Measurements from ENCODE around the gene CRISPLD2.
A peak's percentile ranks its signal among the peaks of the same experiment; 100 is the strongest.
"Not testable (repeated sequence)": the region's sequence is repeated elsewhere in the genome, so short reads cannot be mapped to it uniquely, and the experiment has no call there.

The CRISPLD2 gene

DNA sequence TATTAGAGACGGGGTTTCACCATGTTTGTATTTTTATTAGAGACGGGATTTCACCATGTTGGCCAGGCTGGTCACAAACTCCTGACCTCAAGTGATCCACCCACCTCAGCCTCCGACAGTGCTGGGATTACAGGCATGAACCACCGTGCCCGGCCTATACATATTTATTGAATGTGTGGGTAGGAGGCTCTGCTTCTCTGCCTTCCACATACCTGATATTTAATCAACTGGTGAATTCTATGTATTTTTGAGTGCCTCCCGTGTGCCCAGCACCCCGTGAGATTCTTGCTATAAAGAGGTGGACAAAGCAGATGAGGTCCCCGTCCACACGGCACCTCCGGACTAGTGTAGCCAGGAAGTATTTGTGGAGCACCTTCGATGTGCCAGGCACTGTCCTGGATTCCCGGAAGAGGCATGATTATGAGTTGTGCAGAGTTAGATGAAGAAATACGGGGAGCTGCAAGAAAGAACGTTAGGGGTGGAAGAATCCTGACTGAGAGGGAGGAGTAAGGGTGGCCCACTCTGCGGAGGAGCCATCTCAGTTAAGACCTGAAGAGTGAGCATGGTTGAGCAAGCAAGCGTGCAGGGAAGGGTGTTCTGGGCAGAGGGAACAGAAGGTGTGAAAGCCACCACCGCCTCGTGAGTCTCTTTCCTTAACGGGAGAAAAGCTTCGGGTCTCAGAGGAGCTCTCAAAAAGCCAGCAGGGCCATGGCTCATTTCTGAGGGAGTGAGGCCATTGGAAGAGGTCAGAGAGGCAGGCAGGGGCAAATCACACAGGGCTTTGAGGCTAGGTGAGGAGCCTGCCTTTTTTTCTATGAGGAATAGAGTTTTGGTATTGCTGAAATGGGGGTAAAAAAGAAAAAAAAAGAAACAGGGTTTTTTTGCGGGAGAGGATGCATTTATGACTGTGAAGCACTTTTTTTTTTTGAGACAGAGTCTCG is 21.2 kb downstream of the CRISPLD2 start:
- no peak for DNase-seq (ENCODE audit: low read depth)

DNA sequence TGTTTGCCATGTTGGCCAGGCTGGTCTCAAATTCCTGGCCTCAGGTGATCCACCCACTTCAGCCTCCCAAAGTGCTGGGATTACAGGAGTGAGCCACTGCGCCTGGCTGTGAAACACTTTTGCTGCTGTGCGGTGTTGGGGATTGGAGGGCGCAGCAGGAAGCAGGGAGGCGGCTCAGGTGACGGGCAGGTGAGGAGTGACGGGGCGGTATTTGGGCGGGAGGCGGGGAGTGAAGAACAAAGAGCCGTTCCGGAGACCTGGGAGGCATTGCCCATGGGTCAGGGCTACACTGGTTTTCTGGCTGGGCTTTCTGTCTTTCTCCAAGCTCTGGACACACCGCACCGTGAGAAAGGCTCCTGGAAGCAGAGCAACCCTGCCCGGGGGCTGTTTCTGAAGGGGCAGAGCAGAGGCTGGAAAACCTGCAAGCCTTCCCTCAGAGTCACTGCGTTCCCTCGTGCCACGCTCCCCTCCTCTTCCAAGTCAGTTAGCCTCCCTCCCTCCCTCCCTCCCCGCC is 22.1 kb downstream of the CRISPLD2 start:
- DNase-seq (ENCODE audit: low read depth) = no peak

GRCh38 chr16:84842516-84843148 is 22.8 kb downstream of the CRISPLD2 start:
- no peak for DNase-seq (ENCODE audit: low read depth)

DNA sequence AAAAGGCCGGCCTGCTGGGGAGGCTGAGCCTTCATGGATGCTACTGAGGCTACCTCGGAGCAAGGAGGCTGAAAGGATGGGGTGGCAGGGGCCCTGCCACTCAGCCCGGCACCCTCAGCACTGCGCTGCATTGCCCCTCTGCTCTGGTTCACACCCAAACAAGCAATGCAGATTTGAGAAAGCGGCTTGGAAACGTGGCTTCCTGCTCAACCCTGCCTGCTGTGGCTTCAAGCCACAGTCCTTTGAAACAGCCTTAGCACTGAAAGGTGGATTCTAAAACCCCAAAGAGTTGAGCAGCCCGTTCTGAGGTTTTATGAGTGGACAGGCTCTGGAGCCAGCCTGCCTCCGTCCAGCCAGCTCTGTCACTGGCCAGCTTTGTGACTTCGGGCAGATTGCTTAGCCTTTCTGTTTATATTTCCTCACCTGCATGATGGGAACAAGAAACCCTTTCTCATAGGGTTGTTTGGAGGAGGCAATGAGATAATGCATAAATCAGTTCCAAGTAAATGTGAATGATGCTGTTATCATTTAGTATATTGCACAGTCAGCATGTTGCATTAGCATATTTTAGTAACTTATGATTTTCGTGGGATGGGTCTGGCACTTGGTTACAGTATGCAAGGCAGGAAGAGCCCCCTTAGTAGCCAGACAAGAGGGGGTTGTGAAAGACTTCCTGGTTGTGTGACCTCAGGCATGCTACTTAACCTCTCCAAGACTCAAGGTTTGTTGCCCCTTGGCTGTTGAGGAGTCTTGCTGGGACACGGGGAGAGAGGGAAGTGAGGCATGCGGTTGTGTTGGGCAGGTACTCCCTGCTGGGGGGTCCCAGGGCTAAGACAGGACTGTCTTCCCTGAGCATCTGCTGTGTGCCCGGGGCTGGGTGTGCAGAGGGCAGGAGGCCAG is 23.6 kb downstream of the CRISPLD2 start:
- no peak for DNase-seq (ENCODE audit: low read depth)

GRCh38 chr16:84844049-84844350 is 24.2 kb downstream of the CRISPLD2 start:
- DNase-seq (ENCODE audit: low read depth) = no peak

GRCh38 chr16:84844559-84845495 is 25.0 kb downstream of the CRISPLD2 start:
- DNase-seq (ENCODE audit: low read depth) = no peak

DNA sequence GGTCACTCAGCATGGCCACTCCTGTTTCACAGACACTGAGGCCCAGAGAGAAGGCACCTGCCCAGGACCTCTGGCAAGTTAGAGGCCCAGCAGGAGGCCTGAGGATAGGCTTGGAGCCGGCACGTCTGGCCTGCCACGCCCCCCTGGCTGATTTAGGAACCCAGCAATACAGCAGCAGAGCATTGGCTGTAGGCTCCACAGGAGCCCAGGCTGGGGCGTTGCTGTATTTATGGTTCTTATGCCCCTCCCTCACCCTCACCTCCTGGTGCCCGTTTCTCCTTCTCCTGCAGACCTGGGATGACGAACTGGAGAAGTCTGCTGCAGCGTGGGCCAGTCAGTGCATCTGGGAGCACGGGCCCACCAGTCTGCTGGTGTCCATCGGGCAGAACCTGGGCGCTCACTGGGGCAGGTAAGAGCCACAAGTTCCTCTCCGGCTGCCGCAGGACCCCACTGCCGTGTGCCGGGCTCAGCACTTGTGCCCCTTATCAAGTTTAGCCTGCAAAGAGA is 25.8 kb downstream of the CRISPLD2 start:
- no peak for DNase-seq (ENCODE audit: low read depth)

DNA sequence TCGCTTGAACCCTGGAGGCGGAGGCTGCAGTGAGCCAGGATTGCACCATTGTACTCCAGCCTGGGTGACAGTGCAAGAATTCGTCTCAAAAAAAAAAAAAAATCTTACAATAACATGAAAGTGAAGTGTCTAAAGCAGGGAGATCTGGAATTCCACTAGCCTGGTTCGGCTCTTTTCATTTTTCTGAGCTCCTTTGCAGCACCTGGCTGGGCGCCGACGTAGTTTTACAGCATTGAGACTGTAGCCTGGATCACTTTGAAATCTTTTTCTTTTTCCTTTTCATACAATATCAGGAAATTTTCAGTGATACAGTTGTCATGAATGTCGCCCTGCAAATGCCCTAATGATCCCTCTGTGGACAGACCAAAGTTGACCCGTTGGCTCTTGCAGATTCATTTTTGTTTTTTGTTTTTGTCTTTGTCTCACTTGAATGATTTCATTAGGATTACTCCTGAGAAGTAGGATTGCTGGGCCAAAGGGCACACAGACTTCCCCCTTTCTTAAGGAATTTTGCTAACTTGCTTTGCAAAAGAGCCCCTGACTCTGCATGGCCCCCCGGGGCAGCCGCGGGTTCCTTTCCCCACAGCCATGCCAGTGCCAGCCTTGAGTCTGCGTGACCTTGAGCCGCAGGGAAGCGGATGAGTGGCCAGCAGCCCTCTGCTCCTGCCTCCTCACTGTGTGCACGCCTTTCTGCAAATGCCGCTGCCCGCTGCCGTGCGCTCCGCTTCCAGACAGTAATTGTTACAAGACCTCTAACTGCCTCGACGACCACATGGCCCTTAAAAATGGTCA is 28.0 kb downstream of the CRISPLD2 start:
- no peak for DNase-seq (ENCODE audit: low read depth)

DNA sequence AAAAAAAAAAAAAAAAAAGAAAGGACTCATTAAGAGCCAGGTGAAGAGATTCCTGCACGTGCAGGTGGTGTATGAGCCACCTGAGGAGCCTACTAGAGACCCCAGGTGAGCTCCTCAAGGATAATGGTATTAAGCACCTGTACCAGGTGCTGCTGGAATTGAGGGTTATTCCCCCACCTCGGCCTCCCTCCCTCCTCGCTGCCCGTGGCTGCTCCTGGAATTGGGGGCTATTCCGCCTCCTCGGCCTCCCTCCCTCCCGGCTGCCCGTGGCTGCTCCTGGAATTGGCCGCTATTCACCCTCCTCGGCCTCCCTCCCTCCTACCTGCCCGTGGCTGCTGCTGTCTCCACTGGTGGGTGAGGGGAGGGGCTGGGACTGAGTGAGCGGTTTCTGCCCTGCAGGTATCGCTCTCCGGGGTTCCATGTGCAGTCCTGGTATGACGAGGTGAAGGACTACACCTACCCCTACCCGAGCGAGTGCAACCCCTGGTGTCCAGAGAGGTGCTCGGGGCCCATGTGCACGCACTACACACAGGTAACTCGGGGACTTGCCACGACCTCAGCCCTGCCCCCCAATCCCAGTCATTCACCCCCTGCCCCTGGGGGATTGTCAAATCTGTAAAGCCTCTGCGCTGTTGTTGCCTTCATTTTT is 29.3 kb downstream of the CRISPLD2 start:
- no peak for DNase-seq (ENCODE audit: low read depth)

DNA sequence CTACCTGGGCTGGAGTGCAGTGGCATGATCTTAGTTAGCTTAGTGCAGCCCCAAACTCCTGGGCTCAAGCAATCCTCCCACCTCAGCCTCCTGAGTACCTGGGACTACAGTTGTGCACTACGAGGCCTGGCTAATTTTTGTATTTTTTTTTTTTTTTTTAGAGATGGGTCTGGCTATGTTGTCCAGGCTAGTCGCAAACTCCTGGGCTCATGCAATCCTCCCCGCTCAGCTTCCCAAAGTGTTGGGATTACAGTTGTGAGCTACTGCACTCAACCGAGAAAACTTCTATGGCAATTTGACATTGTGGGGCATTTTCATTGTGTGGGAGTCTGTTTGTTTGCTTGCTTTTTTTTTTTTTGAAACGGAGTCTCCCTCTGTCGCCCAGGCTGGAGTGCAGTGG is 30.0 kb downstream of the CRISPLD2 start:
- no peak for DNase-seq (ENCODE audit: low read depth)

GRCh38 chr16:84850714-84851113 is 30.9 kb downstream of the CRISPLD2 start:
- DNase-seq (ENCODE audit: low read depth) = no peak

DNA sequence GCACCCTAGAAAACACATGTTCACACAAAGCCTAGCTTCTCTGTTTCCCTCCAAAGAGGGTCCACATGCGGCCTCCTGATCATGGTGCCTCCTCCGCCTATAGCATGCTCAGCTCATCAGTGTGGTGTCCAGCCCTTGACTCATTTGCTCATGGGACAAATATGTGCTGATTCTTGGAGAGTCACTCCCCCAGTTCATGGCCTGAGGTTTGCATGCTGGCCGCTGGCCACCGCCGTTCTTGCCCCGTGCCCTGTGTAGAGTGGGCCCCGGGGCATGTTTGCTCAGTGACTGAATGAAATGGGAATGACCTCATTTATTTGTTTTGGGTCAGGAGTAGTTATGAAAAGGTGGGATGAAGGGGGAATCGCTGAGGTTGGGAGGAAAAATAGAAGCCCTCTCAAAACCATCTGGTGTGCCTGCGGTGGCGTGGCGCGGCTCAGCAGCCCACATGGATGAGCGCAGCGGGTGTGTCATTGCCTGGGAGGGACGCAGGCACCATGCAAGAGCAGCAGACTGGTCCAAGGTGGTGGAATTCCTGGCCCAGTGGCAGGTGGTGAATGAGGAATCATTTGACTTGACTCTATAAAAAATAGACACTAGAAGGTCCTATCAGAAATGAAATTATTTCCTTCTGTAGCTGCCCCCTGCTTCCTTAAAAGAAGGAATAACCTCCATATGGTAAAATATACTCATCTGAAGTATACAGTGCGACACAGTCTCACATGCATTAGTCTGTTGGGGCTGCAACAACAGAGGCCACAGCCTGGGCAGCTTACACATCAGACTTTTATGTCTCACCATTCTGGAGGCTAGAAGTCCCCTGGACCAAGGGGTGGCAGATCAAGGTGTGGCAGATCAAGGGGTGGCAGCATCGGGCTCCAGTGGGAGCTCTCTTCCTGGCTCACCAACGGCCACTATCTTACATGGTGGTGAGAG is 31.7 kb downstream of the CRISPLD2 start:
- DNase-seq (ENCODE audit: low read depth) = peak; percentile 73

DNA sequence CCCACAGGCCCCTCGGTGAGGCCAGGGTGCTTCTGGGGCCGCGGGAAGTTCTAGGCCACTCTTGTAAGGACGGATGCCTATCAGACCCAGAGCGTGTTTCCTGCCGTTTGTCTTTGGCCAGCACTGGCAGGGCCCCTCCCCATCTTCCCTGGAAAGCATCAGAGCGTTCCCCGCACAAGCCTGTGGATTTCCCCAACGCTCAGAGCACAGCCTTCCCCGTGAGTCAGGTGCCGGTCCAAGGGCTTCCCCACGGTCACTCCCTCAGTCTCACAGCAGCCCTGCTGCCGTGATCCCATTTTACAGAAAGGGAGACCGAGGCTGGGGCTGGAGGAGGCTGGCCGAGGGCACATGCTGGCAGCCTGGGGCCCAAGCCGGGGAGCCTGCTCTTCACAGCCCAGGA is 33.7 kb downstream of the CRISPLD2 start:
- no peak for DNase-seq (ENCODE audit: low read depth)

GRCh38 chr16:84854759-84855158 is 35.0 kb downstream of the CRISPLD2 start:
- no peak for DNase-seq (ENCODE audit: low read depth)

GRCh38 chr16:84855435-84856202 is 35.8 kb downstream of the CRISPLD2 start:
- DNase-seq (ENCODE audit: low read depth) = not testable (repeated sequence)

DNA sequence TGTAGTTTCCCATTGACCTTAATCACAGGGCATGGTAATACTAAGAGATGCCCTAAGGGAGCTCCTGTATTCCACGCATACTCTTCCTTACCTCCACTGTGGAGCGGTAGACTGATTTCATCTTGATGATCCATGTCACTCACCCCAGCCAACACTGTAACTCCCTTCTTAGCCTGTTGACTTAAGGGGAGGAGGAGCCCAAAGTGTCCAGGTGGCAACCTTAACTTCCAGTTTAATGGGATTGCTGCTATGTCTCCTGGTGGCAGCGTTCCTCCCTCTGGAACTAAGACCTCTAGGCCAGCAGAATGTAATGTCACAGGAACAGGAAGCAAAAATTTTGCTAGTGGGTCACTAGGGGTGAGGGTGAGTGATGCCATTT is 36.4 kb downstream of the CRISPLD2 start:
- DNase-seq (ENCODE audit: low read depth) = not testable (repeated sequence)

DNA sequence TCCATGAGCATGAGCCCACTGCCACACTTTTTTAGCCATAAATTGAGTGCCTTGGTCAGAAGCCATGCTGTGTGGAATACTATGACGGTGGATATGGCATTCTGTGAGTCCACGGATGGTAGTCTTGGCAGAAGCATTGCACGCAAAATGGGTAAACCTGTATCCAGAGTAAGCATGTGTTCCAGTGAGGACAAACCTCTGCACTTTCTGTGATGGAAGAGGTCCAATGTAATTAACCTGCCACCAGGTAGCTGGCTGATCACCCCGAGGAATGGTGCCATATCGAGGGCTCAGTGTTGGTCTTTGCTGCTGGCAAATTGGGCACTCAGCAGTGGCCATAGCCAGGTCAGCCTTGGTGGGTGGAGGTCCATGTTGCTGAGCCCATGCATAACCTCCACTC is 37.0 kb downstream of the CRISPLD2 start:
- DNase-seq (ENCODE audit: low read depth) = not testable (repeated sequence)

- DNase-seq (ENCODE audit: low read depth) = no peak
Observed at GRCh38 chr16:84859681-84860080, 39.9 kb downstream of the CRISPLD2 start.

Measured in HS-5 (cell line).